ENCODE results near the gene FNDC3B.

DNA sequence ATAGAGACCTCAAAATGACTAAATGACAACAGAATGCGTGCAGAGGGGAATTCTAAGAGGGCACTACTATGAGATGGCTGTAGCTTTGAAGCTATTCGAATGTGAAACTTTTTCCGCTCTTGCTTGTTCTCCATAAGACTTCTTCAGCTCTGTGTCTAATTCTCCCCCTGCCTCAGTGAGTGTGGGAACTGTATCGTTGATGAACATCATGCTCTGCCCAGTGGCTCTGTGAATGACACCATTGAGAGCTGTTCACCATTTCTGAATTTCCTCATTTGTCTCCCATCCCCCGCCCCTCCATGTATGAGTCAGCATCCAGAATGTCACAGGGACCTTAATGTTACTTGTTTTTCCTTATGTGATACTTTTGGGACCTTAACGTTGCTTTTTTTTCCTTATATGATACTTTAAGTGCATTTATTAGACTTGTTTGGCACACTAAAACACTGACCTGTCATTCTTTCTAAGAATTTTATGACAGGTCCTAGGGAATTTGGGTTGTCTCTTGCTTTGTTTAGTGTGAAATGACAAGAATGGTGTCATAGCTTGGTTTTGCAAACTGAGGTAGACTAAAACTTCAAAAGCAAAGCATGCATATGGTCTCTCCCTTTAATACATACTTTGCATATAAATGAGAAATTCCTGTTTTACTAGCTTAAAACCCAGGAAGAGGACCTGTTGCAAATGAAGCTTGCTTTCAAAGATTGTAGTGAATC is 99.6 kb downstream of the FNDC3B start:
- TF ChIP-seq, protein P1, sequence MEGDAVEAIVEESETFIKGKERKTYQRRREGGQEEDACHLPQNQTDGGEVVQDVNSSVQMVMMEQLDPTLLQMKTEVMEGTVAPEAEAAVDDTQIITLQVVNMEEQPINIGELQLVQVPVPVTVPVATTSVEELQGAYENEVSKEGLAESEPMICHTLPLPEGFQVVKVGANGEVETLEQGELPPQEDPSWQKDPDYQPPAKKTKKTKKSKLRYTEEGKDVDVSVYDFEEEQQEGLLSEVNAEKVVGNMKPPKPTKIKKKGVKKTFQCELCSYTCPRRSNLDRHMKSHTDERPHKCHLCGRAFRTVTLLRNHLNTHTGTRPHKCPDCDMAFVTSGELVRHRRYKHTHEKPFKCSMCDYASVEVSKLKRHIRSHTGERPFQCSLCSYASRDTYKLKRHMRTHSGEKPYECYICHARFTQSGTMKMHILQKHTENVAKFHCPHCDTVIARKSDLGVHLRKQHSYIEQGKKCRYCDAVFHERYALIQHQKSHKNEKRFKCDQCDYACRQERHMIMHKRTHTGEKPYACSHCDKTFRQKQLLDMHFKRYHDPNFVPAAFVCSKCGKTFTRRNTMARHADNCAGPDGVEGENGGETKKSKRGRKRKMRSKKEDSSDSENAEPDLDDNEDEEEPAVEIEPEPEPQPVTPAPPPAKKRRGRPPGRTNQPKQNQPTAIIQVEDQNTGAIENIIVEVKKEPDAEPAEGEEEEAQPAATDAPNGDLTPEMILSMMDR (IDR thresholded peaks at IDR 0.05; ENCODE audit: low read length) = no peak
- TF ChIP-seq EZH2phosphoT487 (IDR thresholded peaks at IDR 0.05; ENCODE audit: low read length) (no peak), EZH2 (optimal IDR thresholded peaks at IDR 0.05; ENCODE audit: low read depth, low read length) (no peak)
